Heart left ventricle (tissue), 13 donors: ENCODE measurements around the gene LMO2.

ENCODE experiments used
- POLR2A ChIP-seq, 2 donors: fragments of 450-650 bp; IDR thresholded peaks; one replicate each; pipeline ENCODE4 v1.6.1; 2017; ENCODE audit warnings: antibody characterized with exemption in 2 of 2, mild to moderate bottlenecking in 2 of 2, moderate library complexity in 2 of 2
- TF ChIP-seq, protein P1 (sequence below), 12 donors: fragments of 200-600 bp; sonication (generic) in 4 of 12; IDR thresholded peaks; one replicate each; pipeline versions ENCODE4 v1.5.0 to v1.8.0; 2018 to 2022; ENCODE audit warnings: antibody characterized with exemption in 12 of 12, mild to moderate bottlenecking in 5 of 12
- donor health status: ischemic (EF 13 %, LVEDD 7.1; RV severe dilation, severe dysfunction).
- donor health status: DM: no; HTN: yes; CAD: no.
- donor health status: DM: no; HTN: no; CAD: no.
- donor health status: ischemic (EF 25% LVEDD 6.9; RV normal size, moderate dysfunction).
- donor health status: ischemic (EF 25% LVEDD 5.7; RV mildly dilated, moderate dysfunction).
- donor health status: ischemic (EF 35%, LVEDD 5.7; RV mildly dilated, moderate dysfunction).
- donor health status: nonischemic (EF 11% LVEDD 7.7; RV severe dilation, severe dysfunction).
- donor health status: DM: yes; HTN: yes; CAD: no.
- donor health status: PGD.
- donor health status: ischemic (EF 29% LVEDD 5.4; RV normal size, mild dysfunction).
- donor health status: nonischemic (EF 23%, LVEDD 6.1; RV moderate dilation, normal function).

DNA sequence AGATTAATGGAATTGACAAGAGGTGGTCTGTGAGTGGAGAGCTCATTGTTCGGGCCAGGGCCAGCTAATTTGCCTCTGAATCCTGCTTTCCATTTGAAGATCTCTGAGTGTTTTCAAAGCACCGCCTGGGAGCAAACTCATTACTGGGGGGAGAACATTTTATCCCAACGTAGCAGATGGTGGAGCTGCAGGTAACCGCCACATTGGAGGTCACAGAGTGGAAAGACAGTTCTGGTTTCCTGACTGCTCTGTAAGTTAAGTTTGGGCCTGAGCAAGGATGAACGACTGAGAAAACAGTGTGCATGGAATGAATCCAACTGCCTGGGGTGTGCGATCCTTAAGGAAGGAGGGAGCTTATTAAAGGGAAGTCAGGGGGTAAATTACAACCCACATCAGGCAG is 30.5 kb downstream of the LMO2 start:
- TF ChIP-seq POLR2A (IDR thresholded peaks at IDR 0.05), result no peak
- TF ChIP-seq, protein P1, sequence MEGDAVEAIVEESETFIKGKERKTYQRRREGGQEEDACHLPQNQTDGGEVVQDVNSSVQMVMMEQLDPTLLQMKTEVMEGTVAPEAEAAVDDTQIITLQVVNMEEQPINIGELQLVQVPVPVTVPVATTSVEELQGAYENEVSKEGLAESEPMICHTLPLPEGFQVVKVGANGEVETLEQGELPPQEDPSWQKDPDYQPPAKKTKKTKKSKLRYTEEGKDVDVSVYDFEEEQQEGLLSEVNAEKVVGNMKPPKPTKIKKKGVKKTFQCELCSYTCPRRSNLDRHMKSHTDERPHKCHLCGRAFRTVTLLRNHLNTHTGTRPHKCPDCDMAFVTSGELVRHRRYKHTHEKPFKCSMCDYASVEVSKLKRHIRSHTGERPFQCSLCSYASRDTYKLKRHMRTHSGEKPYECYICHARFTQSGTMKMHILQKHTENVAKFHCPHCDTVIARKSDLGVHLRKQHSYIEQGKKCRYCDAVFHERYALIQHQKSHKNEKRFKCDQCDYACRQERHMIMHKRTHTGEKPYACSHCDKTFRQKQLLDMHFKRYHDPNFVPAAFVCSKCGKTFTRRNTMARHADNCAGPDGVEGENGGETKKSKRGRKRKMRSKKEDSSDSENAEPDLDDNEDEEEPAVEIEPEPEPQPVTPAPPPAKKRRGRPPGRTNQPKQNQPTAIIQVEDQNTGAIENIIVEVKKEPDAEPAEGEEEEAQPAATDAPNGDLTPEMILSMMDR (IDR thresholded peaks at IDR 0.05), result no peak
